BJ (cell line): Measurements from ENCODE around the gene CD48. TPM values are rescaled to one million over a fixed set of nuclear protein-coding genes. Genes with fewer than 3 reads are reported as not detected.

Experiments used
- CTCF ChIA-PET: fragments of 350-600 bp; formaldehyde crosslinking; extraction: SDS; loops from one replicate; lab custom pipeline; 2021; ENCODE audit warnings: antibody characterized with exemption, inconsistent platforms; lab: Yijun Ruan, JAX
- POLR2A ChIA-PET: fragments of 300-600 bp; sonication (Branson Sonifier 250); formaldehyde crosslinking; extraction: SDS; loops from one replicate; lab custom pipeline; 2021; ENCODE audit warnings: antibody characterized with exemption; lab: Charles Lee
- DNase-seq: peaks from one replicate; pipeline ENCODE4 v3.0.0-alpha.2; 2011; ENCODE audit warnings: low read depth
- H3K27me3 ChIP-seq: 2 replicates; pipeline ENCODE4 v1.6.0; 2011; ENCODE audit warnings: low read length; ENCODE audit not compliant: control insufficient read depth, insufficient read depth
- H3K36me3 ChIP-seq: 2 replicates; pipeline ENCODE4 v1.5.1; 2011; ENCODE audit warnings: low read length; ENCODE audit not compliant: control insufficient read depth, insufficient read depth
- H3K4me3 ChIP-seq: 2 replicates; pipeline ENCODE4 v1.5.1; 2011; ENCODE audit warnings: low read depth, mild to moderate bottlenecking, control low read depth, low read length
- CTCF ChIP-seq: IDR thresholded peaks from 2 replicates; pipeline ENCODE4 v1.5.1; 2011; ENCODE audit warnings: low read depth, mild to moderate bottlenecking, control low read depth, inconsistent platforms, low read length, moderate library complexity; ENCODE audit not compliant: insufficient read depth
- polyA plus RNA-seq: library from polyadenylated mRNA; depleted of rRNA; stranded (reverse); fragments of >200 nt; gene quantifications from 2 replicates; pipeline ENCODE4 v1.2.3, GENCODE V29; 2011

Gene CD48
- polyA plus RNA-seq, 1 experiment: not detected

- CTCF ChIA-PET: no interaction called here
- POLR2A ChIA-PET: no interaction called here
- no peak for DNase-seq
Measured at GRCh38 chr1:160750608-160751007, 39.0 kb upstream of the CD48 start.

GRCh38 chr1:160748878-160749269, 37.3 kb upstream of the CD48 start:
- Histone ChIP-seq H3K36me3 (no peaks in the 10 kb centered on the region), H3K4me3 (no peak overlapping the region), H3K27me3 (peaks cover 2% of the 10 kb centered on the region; the same call in 1 of the 2 replicates)
- CTCF ChIA-PET: no interaction called here
- no peak for TF ChIP-seq CTCF
- POLR2A ChIA-PET: no interaction called here
- no peak for DNase-seq

More at GRCh38 chr1:160750608-160751007, 39.0 kb upstream of the CD48 start:
- no peaks in the 10 kb centered on the region for H3K36me3 ChIP-seq
- H3K4me3 ChIP-seq: no peak overlapping the region
- no peak for TF ChIP-seq CTCF
- H3K27me3 ChIP-seq: peaks cover 2% of the 10 kb centered on the region; the same call in 1 of the 2 replicates

- TF ChIP-seq CTCF: no peak
- Histone ChIP-seq H3K36me3 (no peaks in the 10 kb centered on the region), H3K27me3 (peaks cover 2% of the 10 kb centered on the region; the same call in 1 of the 2 replicates), H3K4me3 (no peak overlapping the region)
- no peak for DNase-seq
- CTCF ChIA-PET: interaction anchor here (0.6 to 1.2 kb wide), 3 partner anchors 10 to 44 kb away, joined by 3 to 4 read pairs (median 4); partner anchors contain the start of gene SLAMF7
- POLR2A ChIA-PET: no interaction called here
Measured at GRCh38 chr1:160748181-160748877, 36.7 kb upstream of the CD48 start.

GRCh38 chr1:160747717-160748116, 36.1 kb upstream of the CD48 start:
- ChIA-PET POLR2A (no interaction called here), CTCF (interaction anchor here (0.6 to 1.2 kb wide), 3 partner anchors 9 to 45 kb away, joined by 3 to 4 read pairs (median 4); partner anchors contain the start of gene SLAMF7)
- peaks cover 2% of the 10 kb centered on the region; the same call in 1 of the 2 replicates for H3K27me3 ChIP-seq
- TF ChIP-seq CTCF: no peak
- no peak overlapping the region for H3K4me3 ChIP-seq
- no peak for DNase-seq
- H3K36me3 ChIP-seq: no peaks in the 10 kb centered on the region

- Histone ChIP-seq H3K4me3 (no peak overlapping the region), H3K36me3 (no peaks in the 10 kb centered on the region), H3K27me3 (peaks cover 2% of the 10 kb centered on the region; the same call in 1 of the 2 replicates)
- POLR2A ChIA-PET: no interaction called here
- DNase-seq: no peak
- no peak for TF ChIP-seq CTCF
- CTCF ChIA-PET: interaction anchor here (1.2 kb wide), 1 partner anchor 10 kb away, joined by 4 read pairs; no protein-coding TSS in a partner anchor
Measured at GRCh38 chr1:160746836-160747500, 35.3 kb upstream of the CD48 start.
